IPS-18c (cell line): ENCODE data around the gene B4GALT6.

ENCODE experiments used
- H3K4me3 ChIP-seq: 2 replicates; pipeline ENCODE4 v1.7.0; 2013; ENCODE audit warnings: low read depth, mild to moderate bottlenecking, low read length, moderate library complexity; ENCODE audit not compliant: insufficient read depth
- H3K9me3 ChIP-seq: one replicate; pipeline ENCODE4 v1.6.1; 2013; ENCODE audit warnings: mild to moderate bottlenecking, low read length, moderate library complexity; ENCODE audit not compliant: control insufficient read depth, insufficient read depth

Gene B4GALT6

DNA sequence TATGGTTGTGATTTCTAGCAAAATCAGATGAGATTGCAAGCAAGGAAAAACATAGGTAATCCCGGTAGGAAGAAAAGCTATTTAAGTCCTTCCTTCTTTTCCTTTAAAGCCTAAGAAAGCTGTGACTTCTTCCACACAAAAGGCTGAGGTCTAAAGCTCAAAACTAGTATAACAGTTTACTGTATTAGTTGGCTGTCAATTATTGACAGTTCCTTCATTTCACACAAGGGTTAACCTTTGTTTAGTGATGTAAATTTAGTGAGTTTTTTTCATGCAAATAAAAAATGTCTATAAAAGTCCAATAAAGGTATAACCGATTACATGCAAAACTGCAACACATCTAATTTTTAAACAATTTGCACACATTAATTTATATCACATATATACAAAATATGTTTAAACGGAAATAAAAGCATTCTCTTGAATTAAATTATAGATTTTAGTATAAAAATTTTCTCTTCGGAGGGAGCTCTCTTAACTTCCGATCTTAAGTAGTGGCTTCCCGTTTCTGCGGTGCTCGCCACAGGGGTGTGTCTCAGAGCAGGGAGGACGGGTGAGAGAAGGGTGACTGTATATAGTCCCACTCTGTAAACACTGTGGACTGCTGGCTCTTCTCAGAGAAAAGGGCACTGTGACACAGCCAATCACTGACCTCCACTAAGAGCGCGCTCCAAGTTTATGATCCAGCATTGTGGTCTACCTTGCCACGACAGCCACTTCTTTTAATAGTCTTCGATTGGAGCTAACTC, 59.3 kb downstream of the B4GALT6 start:
- Histone ChIP-seq H3K9me3 (no peaks in the 10 kb centered on the region), H3K4me3 (no peak overlapping the region)

DNA sequence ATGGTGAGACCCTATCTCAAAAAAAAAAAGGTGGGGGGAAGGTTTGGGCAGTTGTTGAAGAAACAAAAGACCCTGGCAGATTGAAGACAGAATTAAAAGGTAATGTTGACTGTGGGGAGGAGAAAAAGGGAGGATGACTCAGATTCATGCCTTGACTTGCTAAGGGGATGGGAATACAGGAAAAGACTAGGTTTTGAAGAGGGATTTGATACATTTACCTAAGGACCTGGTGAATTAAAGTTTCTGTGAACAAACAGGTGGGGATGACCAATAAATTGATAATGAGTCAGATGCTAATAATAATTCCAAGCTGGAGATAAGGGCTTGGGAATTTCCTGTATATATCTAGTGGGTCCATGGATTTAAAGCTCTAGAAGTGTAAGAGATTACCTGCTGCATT, 65.1 kb downstream of the B4GALT6 start:
- Histone ChIP-seq H3K4me3 (no peak overlapping the region), H3K9me3 (no peaks in the 10 kb centered on the region)

GRCh38 chr18:31618801-31619200, 65.6 kb downstream of the B4GALT6 start:
- no peak overlapping the region for H3K4me3 ChIP-seq
- H3K9me3 ChIP-seq: no peaks in the 10 kb centered on the region

DNA sequence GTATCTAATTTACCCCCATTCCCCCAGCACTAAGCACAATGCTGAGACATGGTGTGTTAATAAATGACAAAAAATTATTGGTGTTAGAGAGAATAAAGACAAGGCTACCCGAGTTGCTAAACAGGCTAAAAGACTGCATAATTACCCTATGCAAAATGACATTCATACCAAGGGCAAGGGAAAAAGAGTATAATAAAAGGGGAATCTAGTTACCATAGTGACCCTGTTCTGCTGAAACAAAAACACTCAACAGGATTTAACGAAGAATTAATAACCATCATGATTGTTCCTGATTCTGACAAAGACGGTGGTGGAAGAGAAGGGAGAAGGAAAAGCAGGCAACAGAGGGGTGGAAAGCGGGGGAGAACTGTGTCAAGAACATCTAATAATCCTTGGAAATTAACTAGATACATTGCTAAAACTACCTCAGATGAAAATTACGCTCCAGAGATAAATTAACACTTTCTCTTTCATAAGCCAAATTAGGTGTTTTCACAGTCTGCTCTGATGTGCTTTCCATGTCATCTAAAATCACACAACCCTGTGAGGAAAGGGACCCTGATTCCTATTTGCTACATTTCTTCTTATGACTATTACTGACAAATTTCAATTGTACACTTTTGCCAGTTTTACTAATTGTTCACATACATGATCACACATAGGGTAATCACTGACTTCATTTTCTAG, 67.2 kb downstream of the B4GALT6 start:
- Histone ChIP-seq H3K4me3 (no peak overlapping the region), H3K9me3 (no peaks in the 10 kb centered on the region)

DNA sequence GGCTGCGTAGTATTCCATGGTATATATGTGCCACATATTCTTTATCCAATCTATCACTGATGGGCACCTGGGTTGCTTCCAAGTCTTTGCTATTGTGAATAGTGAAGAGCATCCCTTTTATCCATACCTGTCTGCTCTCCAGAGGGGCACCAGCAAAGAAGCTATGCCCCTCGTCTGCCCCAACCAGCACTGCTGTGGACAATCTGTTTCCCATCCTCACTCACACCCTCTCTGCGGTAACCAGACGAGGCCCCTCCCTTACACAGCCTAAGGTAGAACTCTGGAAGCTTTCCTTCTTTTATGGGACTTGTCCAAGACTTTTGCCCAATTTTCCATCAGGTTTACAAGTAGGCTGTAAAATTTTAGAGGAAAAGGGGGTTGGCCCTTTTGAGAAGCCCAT, 67.8 kb downstream of the B4GALT6 start:
- Histone ChIP-seq H3K4me3 (no peak overlapping the region), H3K9me3 (no peaks in the 10 kb centered on the region)

DNA sequence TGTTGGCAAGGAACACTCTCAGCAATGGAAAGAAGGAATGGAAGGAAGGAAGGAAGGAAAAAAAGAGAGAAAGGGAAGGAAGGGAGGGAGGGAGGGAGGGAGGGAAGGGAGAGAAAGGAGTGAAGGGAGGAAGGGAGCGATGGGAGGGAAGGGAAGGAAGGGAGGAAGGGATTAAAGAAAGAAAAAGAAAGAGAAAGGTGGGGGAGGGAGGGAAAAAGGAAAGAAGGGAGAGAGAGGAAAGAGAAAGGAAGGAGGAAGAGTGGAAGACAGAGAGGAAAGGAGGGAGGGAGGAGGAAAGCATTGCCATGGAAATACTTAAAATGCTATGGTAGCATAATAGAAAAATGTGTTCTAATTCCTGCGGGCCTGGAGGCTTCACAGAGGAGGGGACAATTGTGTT, 70.3 kb downstream of the B4GALT6 start:
- Histone ChIP-seq H3K9me3 (no peaks in the 10 kb centered on the region), H3K4me3 (no peak overlapping the region)

GRCh38 chr18:31612124-31612523, 72.3 kb downstream of the B4GALT6 start:
- no peak overlapping the region for H3K4me3 ChIP-seq

DNA sequence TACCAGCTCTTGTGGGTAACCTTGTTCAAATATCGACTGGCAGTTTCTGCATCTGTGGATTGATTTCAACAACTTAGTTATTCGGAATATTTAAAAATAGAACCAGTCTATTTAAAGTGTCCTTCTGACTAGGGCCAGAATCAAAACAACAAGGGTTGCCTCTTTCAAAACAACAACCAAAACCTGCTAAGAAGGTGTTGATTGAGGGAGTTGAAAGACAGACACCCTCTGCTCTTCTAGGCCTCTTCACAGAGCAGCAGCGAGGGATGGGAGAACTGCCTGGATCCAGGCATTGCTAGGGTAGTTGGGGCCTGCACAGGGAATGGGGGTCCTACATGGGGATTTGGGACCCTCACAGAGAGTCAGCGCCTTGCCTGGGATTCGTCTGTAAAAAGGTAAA, 72.9 kb downstream of the B4GALT6 start:
- Histone ChIP-seq H3K4me3 (no peak overlapping the region), H3K9me3 (no peaks in the 10 kb centered on the region)

More at GRCh38 chr18:31612124-31612523, 72.3 kb downstream of the B4GALT6 start:
- no peaks in the 10 kb centered on the region for H3K9me3 ChIP-seq

DNA sequence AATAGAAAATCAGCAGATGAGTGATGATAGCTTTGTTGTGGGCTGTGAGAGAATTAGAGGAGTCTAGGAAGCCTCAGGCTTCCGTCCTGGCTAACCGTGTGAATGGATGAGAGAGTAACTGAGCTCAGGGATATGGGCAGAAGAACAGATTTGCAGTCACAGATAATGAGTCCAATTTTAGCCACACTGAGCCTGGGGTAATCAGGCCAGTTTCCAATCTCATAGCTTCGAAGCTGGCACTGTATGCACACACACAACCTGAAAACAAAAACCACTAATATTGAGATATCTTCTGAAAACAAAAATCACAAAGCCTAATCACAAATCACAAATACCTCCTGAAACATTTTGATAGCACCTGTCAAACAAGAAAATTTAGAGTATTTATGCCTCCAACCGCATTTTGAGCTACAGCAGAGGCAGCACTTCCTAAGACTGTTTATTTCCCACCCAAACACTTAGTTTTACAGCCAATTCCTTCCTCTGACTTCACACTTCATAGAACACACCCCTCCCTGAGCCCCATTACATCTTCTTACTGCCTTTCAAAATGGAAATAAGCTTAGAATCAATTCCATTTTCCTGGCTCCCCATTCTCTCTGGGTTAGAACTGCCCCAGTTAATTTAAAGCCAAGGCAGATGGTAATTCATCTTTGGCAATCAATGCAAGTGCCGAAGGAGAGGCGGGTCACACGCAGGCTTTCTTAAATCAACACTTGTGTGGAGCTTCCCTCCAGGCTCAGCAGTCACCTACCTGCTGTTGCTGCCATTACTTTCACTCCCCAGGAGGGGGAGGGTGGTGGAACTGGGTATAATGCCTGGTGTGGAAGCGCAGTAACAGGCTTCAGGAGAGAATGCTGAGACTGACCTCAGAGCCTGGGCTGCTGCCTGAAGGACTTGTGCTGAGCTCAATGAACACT, 73.8 kb downstream of the B4GALT6 start:
- H3K9me3 ChIP-seq: no peaks in the 10 kb centered on the region
- no peak overlapping the region for H3K4me3 ChIP-seq

- H3K9me3 ChIP-seq: no peaks in the 10 kb centered on the region
- no peak overlapping the region for H3K4me3 ChIP-seq
Measured at GRCh38 chr18:31609886-31610285, 74.5 kb downstream of the B4GALT6 start.

- Histone ChIP-seq H3K9me3 (no peaks in the 10 kb centered on the region), H3K4me3 (no peak overlapping the region)
Measured at GRCh38 chr18:31607384-31607783, 77.0 kb downstream of the B4GALT6 start.

DNA sequence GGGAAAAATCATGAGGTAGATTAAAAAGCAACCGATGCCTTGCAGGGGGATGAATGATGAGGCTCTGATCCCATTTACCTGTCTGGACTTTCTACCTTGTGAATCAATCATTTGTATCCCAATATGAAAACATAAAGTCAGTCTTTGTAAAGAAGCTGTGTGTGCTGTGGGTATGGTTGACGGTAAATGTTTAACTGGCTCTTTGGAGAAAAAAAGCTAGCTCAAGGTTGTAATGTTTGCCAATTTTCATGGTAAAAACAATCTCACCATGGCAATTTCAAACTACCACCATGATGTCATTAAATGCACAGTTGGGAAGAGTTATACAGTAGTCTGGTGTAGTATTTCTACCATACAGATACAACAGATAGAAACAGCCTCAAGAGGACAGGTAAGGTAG, 78.1 kb downstream of the B4GALT6 start:
- Histone ChIP-seq H3K4me3 (no peak overlapping the region), H3K9me3 (no peaks in the 10 kb centered on the region)

- Histone ChIP-seq H3K4me3 (no peak overlapping the region), H3K9me3 (no peaks in the 10 kb centered on the region)
Measured at GRCh38 chr18:31603315-31603714, 81.1 kb downstream of the B4GALT6 start.

GRCh38 chr18:31598021-31598805, 86.2 kb downstream of the B4GALT6 start:
- Histone ChIP-seq H3K9me3 (no peaks in the 10 kb centered on the region), H3K4me3 (no peak overlapping the region)

GRCh38 chr18:31596081-31596872, 88.1 kb downstream of the B4GALT6 start:
- H3K4me3 ChIP-seq: no peak overlapping the region
- no peaks in the 10 kb centered on the region for H3K9me3 ChIP-seq

GRCh38 chr18:31595121-31595771, 89.1 kb downstream of the B4GALT6 start:
- Histone ChIP-seq H3K4me3 (no peak overlapping the region), H3K9me3 (no peaks in the 10 kb centered on the region)
